Activated naive CD8-positive, alpha-beta T cell treated with anti-CD3 and anti-CD28 coated beads, Interleukin-2, amount 50 U/mL, for 16 hours (primary cell): Measurements from ENCODE around the gene SPDYE11.
"Not testable (repeated sequence)": the region's sequence is repeated elsewhere in the genome, so short reads cannot be mapped to it uniquely, and the experiment has no call there.

Experiments used
- DNase-seq: peaks from one replicate; pipeline ENCODE4 v3.0.0-alpha.2; 2020; ENCODE audit warnings: low read depth, low spot score

SPDYE11 gene

GRCh38 chr7:73057811-73058210, at the start of gene SPDYE11:
Gene SPDYE11, minus strand, starts transcription at chr7:73057911. Its CDS starts 1,800 bp downstream, at chr7:73056111.
- DNase-seq, result not testable (repeated sequence)

- not testable (repeated sequence) for DNase-seq
Observed at GRCh38 chr7:73085938-73086337, 28.2 kb upstream of the SPDYE11 start, which contains the start of gene SPDYE9. Gene SPDYE9, minus strand, starts transcription at chr7:73086038. Its CDS starts 1,800 bp downstream, at chr7:73084238.

GRCh38 chr7:73029666-73030065, 28.0 kb downstream of the SPDYE11 start, which contains the start of gene SPDYE8:
Gene SPDYE8, minus strand, starts transcription at chr7:73029766. Its CDS starts 1,800 bp downstream, at chr7:73027966.
- not testable (repeated sequence) for DNase-seq

- not testable (repeated sequence) for DNase-seq
Observed at GRCh38 chr7:73006491-73006890, 51.2 kb downstream of the SPDYE11 start.

- DNase-seq, result peak; percentile 73
Observed at GRCh38 chr7:73005693-73006447, 51.8 kb downstream of the SPDYE11 start.

- DNase-seq, result peak; percentile 29
Observed at GRCh38 chr7:73005356-73005692, 52.4 kb downstream of the SPDYE11 start.

- not testable (repeated sequence) for DNase-seq
Observed at GRCh38 chr7:72997887-72998468, 59.7 kb downstream of the SPDYE11 start.
